Measurements from ENCODE around the gene SSU72.

- TF ChIP-seq YY1 (IDR thresholded peaks at IDR 0.05): no peak
- TF ChIP-seq GABPA (IDR thresholded peaks at IDR 0.05 in 1 of 2, conservative IDR thresholded peaks at IDR 0.05 in 1 of 2): no peak
- TF ChIP-seq NR2F2 (IDR thresholded peaks at IDR 0.05): no peak
- TF ChIP-seq, protein P1, sequence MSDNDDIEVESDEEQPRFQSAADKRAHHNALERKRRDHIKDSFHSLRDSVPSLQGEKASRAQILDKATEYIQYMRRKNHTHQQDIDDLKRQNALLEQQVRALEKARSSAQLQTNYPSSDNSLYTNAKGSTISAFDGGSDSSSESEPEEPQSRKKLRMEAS (IDR thresholded peaks at IDR 0.05): no peak
- TF ChIP-seq, protein P2, sequence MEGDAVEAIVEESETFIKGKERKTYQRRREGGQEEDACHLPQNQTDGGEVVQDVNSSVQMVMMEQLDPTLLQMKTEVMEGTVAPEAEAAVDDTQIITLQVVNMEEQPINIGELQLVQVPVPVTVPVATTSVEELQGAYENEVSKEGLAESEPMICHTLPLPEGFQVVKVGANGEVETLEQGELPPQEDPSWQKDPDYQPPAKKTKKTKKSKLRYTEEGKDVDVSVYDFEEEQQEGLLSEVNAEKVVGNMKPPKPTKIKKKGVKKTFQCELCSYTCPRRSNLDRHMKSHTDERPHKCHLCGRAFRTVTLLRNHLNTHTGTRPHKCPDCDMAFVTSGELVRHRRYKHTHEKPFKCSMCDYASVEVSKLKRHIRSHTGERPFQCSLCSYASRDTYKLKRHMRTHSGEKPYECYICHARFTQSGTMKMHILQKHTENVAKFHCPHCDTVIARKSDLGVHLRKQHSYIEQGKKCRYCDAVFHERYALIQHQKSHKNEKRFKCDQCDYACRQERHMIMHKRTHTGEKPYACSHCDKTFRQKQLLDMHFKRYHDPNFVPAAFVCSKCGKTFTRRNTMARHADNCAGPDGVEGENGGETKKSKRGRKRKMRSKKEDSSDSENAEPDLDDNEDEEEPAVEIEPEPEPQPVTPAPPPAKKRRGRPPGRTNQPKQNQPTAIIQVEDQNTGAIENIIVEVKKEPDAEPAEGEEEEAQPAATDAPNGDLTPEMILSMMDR (IDR thresholded peaks at IDR 0.05; ENCODE audit: low read depth, low read length, missing input control): no peak
- no peak for TF ChIP-seq ZBTB33 (IDR thresholded peaks at IDR 0.05)
- TF ChIP-seq, protein P3, sequence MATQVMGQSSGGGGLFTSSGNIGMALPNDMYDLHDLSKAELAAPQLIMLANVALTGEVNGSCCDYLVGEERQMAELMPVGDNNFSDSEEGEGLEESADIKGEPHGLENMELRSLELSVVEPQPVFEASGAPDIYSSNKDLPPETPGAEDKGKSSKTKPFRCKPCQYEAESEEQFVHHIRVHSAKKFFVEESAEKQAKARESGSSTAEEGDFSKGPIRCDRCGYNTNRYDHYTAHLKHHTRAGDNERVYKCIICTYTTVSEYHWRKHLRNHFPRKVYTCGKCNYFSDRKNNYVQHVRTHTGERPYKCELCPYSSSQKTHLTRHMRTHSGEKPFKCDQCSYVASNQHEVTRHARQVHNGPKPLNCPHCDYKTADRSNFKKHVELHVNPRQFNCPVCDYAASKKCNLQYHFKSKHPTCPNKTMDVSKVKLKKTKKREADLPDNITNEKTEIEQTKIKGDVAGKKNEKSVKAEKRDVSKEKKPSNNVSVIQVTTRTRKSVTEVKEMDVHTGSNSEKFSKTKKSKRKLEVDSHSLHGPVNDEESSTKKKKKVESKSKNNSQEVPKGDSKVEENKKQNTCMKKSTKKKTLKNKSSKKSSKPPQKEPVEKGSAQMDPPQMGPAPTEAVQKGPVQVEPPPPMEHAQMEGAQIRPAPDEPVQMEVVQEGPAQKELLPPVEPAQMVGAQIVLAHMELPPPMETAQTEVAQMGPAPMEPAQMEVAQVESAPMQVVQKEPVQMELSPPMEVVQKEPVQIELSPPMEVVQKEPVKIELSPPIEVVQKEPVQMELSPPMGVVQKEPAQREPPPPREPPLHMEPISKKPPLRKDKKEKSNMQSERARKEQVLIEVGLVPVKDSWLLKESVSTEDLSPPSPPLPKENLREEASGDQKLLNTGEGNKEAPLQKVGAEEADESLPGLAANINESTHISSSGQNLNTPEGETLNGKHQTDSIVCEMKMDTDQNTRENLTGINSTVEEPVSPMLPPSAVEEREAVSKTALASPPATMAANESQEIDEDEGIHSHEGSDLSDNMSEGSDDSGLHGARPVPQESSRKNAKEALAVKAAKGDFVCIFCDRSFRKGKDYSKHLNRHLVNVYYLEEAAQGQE (IDR thresholded peaks at IDR 0.05): no peak
- TF ChIP-seq SP1 (IDR thresholded peaks at IDR 0.05): no peak
- TF ChIP-seq RAD21 (IDR thresholded peaks at IDR 0.05): no peak
- no peak for TF ChIP-seq JUND (IDR thresholded peaks at IDR 0.05)
- no peak for TF ChIP-seq TAF1 (conservative IDR thresholded peaks at IDR 0.05)
- no peak for TF ChIP-seq EGR1 (IDR thresholded peaks at IDR 0.05; ENCODE audit: low read depth in 2 of 2)
These were observed 33.6 kb downstream of the SSU72 start for GRCh38 chr1:1540818-1541628.

Measured in liver (tissue), 3 donors.